Mononuclear cell (primary cell): ENCODE results near the gene INCA1. TPM values are rescaled to one million over a fixed set of nuclear protein-coding genes. Genes with fewer than 3 reads are reported as not detected.
A peak's percentile ranks its signal among the peaks of the same experiment; 100 is the strongest.

Experiments
- H3K27me3 ChIP-seq: 2 replicates; pipeline ENCODE4 v1.6.0; 2011; ENCODE audit warnings: low read length, control low read depth; ENCODE audit not compliant: insufficient read depth
- H3K4me1 ChIP-seq: 2 replicates; pipeline ENCODE4 v1.5.1; 2011; ENCODE audit warnings: mild to moderate bottlenecking, low read length, control low read depth; ENCODE audit not compliant: insufficient read depth
- H3K4me3 ChIP-seq: 2 replicates; pipeline ENCODE4 v1.5.1; 2011; ENCODE audit warnings: mild to moderate bottlenecking, low read length, moderate library complexity
- H3K9me3 ChIP-seq: 2 replicates; pipeline ENCODE4 v1.5.1; 2011; ENCODE audit warnings: low read depth, mild to moderate bottlenecking, control low read depth, low read length
- total RNA-seq: library from RNA; depleted of rRNA; stranded (reverse); fragments of >200 nt; gene quantifications from one replicate; pipeline ENCODE4 v1.2.3, GENCODE V29; 2012

INCA1 gene
- total RNA-seq, 1 donor: not detected

- H3K4me3 ChIP-seq: peak overlapping the region; percentile 88
- no peaks in the 10 kb centered on the region for H3K9me3 ChIP-seq
- H3K27me3 ChIP-seq: no peaks in the 10 kb centered on the region
- H3K4me1 ChIP-seq: peaks cover 53% of the 10 kb centered on the region
Measured at GRCh38 chr17:4968486-4969046, 28.8 kb downstream of the INCA1 start.

GRCh38 chr17:4967539-4968485 lies 29.5 kb downstream of the INCA1 start, which contains the start of gene SPAG7:
TSS of gene SPAG7 (minus strand) at chr17:4967817. CDS start at chr17:4967804, 13 bp downstream.
- Histone ChIP-seq H3K9me3 (no peaks in the 10 kb centered on the region), H3K4me1 (peaks cover 46% of the 10 kb centered on the region), H3K27me3 (no peaks in the 10 kb centered on the region), H3K4me3 (peak within 1 kb of the TSS; percentile 88)

- H3K9me3 ChIP-seq: no peaks in the 10 kb centered on the region
- H3K4me1 ChIP-seq: peaks cover 43% of the 10 kb centered on the region
- peak overlapping the region; percentile 88 for H3K4me3 ChIP-seq
- no peaks in the 10 kb centered on the region for H3K27me3 ChIP-seq
Measured at GRCh38 chr17:4966844-4967538, 30.3 kb downstream of the INCA1 start.

GRCh38 chr17:4965311-4965986 lies 31.9 kb downstream of the INCA1 start:
- Histone ChIP-seq H3K4me1 (peaks cover 43% of the 10 kb centered on the region), H3K9me3 (no peaks in the 10 kb centered on the region), H3K27me3 (no peaks in the 10 kb centered on the region), H3K4me3 (no peak overlapping the region)

- Histone ChIP-seq H3K4me1 (peaks cover 6% of the 10 kb centered on the region), H3K27me3 (no peaks in the 10 kb centered on the region), H3K4me3 (no peak overlapping the region), H3K9me3 (no peaks in the 10 kb centered on the region)
Measured at GRCh38 chr17:4960279-4960922, 36.9 kb downstream of the INCA1 start.

GRCh38 chr17:4959261-4959965 lies 37.9 kb downstream of the INCA1 start:
- H3K4me3 ChIP-seq: no peak overlapping the region
- no peaks in the 10 kb centered on the region for H3K27me3 ChIP-seq
- H3K9me3 ChIP-seq: no peaks in the 10 kb centered on the region
- H3K4me1 ChIP-seq: peaks cover 4% of the 10 kb centered on the region

GRCh38 chr17:4958102-4958501 lies 39.2 kb downstream of the INCA1 start:
- Histone ChIP-seq H3K27me3 (no peaks in the 10 kb centered on the region), H3K4me1 (no peaks in the 10 kb centered on the region), H3K9me3 (no peaks in the 10 kb centered on the region), H3K4me3 (no peak overlapping the region)

- Histone ChIP-seq H3K4me1 (peaks cover 2% of the 10 kb centered on the region), H3K4me3 (no peak overlapping the region), H3K27me3 (no peaks in the 10 kb centered on the region), H3K9me3 (no peaks in the 10 kb centered on the region)
Measured at GRCh38 chr17:4956493-4957061, 40.7 kb downstream of the INCA1 start.

GRCh38 chr17:4955091-4955490 lies 42.2 kb downstream of the INCA1 start:
- H3K4me3 ChIP-seq: no peak overlapping the region
- peaks cover 17% of the 10 kb centered on the region for H3K4me1 ChIP-seq
- H3K9me3 ChIP-seq: no peaks in the 10 kb centered on the region
- no peaks in the 10 kb centered on the region for H3K27me3 ChIP-seq

- H3K9me3 ChIP-seq: no peaks in the 10 kb centered on the region
- no peaks in the 10 kb centered on the region for H3K27me3 ChIP-seq
- H3K4me1 ChIP-seq: peaks cover 18% of the 10 kb centered on the region
- H3K4me3 ChIP-seq: no peak overlapping the region
Measured at GRCh38 chr17:4953451-4953961, 43.8 kb downstream of the INCA1 start.

- Histone ChIP-seq H3K27me3 (no peaks in the 10 kb centered on the region), H3K4me3 (no peak overlapping the region), H3K4me1 (peaks cover 24% of the 10 kb centered on the region), H3K9me3 (no peaks in the 10 kb centered on the region)
Measured at GRCh38 chr17:4951486-4951885, 45.8 kb downstream of the INCA1 start.

- Histone ChIP-seq H3K9me3 (no peaks in the 10 kb centered on the region), H3K27me3 (no peaks in the 10 kb centered on the region), H3K4me3 (peak within 1 kb of the TSS; percentile 40), H3K4me1 (peaks cover 31% of the 10 kb centered on the region)
Measured at GRCh38 chr17:4950746-4951204, 46.5 kb downstream of the INCA1 start, which contains the start of gene ENO3. TSS of gene ENO3 (plus strand) at chr17:4951119. CDS start at chr17:4951830, 711 bp downstream.

GRCh38 chr17:4950075-4950745 lies 47.1 kb downstream of the INCA1 start:
- no peaks in the 10 kb centered on the region for H3K27me3 ChIP-seq
- no peaks in the 10 kb centered on the region for H3K9me3 ChIP-seq
- peaks cover 37% of the 10 kb centered on the region for H3K4me1 ChIP-seq
- H3K4me3 ChIP-seq: peak overlapping the region; percentile 40
